Hindlimb muscle (tissue), 1 donor: ENCODE results near the gene ZMAT2. TPM values are rescaled to one million over a fixed set of nuclear protein-coding genes. Genes with fewer than 3 reads are reported as not detected.
A peak's percentile ranks its signal among the peaks of the same experiment; 100 is the strongest.
"Not testable (repeated sequence)": the region's sequence is repeated elsewhere in the genome, so short reads cannot be mapped to it uniquely, and the experiment has no call there.

ENCODE experiments used
- DNase-seq: peaks from one replicate; pipeline ENCODE4 v3.0.0-alpha.2; 2013
- polyA plus RNA-seq: library from polyadenylated mRNA; unstranded; fragments of 120-200 nt; gene quantifications from one replicate; pipeline ENCODE4 v1.2.1, GENCODE V29; 2013; ENCODE audit not compliant: insufficient read length

Gene ZMAT2
- polyA plus RNA-seq: 72.8 TPM

- peak; percentile 94 for DNase-seq
These were observed at the start of gene ZMAT2 for GRCh38 chr5:140700177-140701144. Gene ZMAT2 (plus strand): TSS chr5:140700447. CDS start chr5:140700461, 14 bp downstream.

- no peak for DNase-seq
These were observed 41.4 kb upstream of the ZMAT2 start for GRCh38 chr5:140658870-140659269.

GRCh38 chr5:140660371-140660770, 39.9 kb upstream of the ZMAT2 start:
- DNase-seq: not testable (repeated sequence)

- DNase-seq: no peak
These were observed 36.3 kb upstream of the ZMAT2 start for GRCh38 chr5:140664030-140664358.

GRCh38 chr5:140664359-140665119, 35.7 kb upstream of the ZMAT2 start, which contains the start of gene WDR55:
Gene WDR55 (plus strand): TSS chr5:140664904. CDS start chr5:140664913, 9 bp downstream.
- peak; percentile 94 for DNase-seq

GRCh38 chr5:140671035-140671434, 29.2 kb upstream of the ZMAT2 start:
- not testable (repeated sequence) for DNase-seq

- no peak for DNase-seq
These were observed 28.6 kb upstream of the ZMAT2 start for GRCh38 chr5:140671472-140672125.

- no peak for DNase-seq
These were observed 27.6 kb upstream of the ZMAT2 start for GRCh38 chr5:140672455-140673186.

GRCh38 chr5:140673187-140673976, 26.9 kb upstream of the ZMAT2 start, which contains the start of gene DND1:
Gene DND1 (minus strand): TSS chr5:140673576. CDS start chr5:140673542, 34 bp downstream.
- no peak for DNase-seq

GRCh38 chr5:140674211-140674610, 26.0 kb upstream of the ZMAT2 start:
- no peak for DNase-seq

- DNase-seq: no peak
These were observed 25.6 kb upstream of the ZMAT2 start for GRCh38 chr5:140674629-140675028.

GRCh38 chr5:140677947-140678346, 22.3 kb upstream of the ZMAT2 start:
- no peak for DNase-seq

- no peak for DNase-seq
These were observed 21.3 kb upstream of the ZMAT2 start for GRCh38 chr5:140678993-140679392.

GRCh38 chr5:140690376-140690932, 9.8 kb upstream of the ZMAT2 start:
- no peak for DNase-seq

- peak; percentile 90 for DNase-seq
These were observed 9.0 kb upstream of the ZMAT2 start, which contains the start of the genes HARS1 and HARS2 for GRCh38 chr5:140690941-140691924. Gene HARS1 (minus strand): TSS chr5:140691370. CDS start chr5:140691304, 66 bp downstream. Gene HARS2 (plus strand): TSS chr5:140691455. CDS start chr5:140691649, 194 bp downstream.

GRCh38 chr5:140694276-140694675, 6.0 kb upstream of the ZMAT2 start:
- DNase-seq: no peak

GRCh38 chr5:140696891-140697492, 3.3 kb upstream of the ZMAT2 start:
- DNase-seq: no peak

- no peak for DNase-seq
These were observed 7.6 kb downstream of the ZMAT2 start for GRCh38 chr5:140707812-140708211.

- DNase-seq: not testable (repeated sequence)
These were observed 8.5 kb downstream of the ZMAT2 start for GRCh38 chr5:140708787-140709186.
